GM12878 (cell line): ENCODE measurements around the gene GRAMD1A. TPM values are rescaled to one million over a fixed set of nuclear protein-coding genes. Genes with fewer than 3 reads are reported as not detected.

Source experiments
- ATAC-seq: fragments of 200-7000 bp; cut with Tn5 transposase; 3 replicates; pipeline ENCODE4 v1.9.1; 2020; ENCODE audit warnings: mild to moderate bottlenecking, moderate library complexity
- BruUV-seq: library from RNA; stranded (reverse); fragments of 400-500 nt; replicated peaks from 2 replicates; lab custom pipeline; 2021; lab: Mats Ljungman, UMichigan
- CTCF ChIA-PET: fragments of 300-600 bp; sonication (Branson Sonifier 250); formaldehyde crosslinking; extraction: SDS; loops from one replicate; lab custom pipeline; 2021; ENCODE audit warnings: inconsistent platforms; lab: Yijun Ruan, JAX
- POLR2A ChIA-PET: fragments of 350-600 bp; formaldehyde crosslinking; extraction: SDS; loops from one replicate; lab custom pipeline; 2021; ENCODE audit warnings: inconsistent platforms; lab: Charles Lee
- RAD21 ChIA-PET: fragments of 300-600 bp; sonication (Branson Sonifier 250); formaldehyde crosslinking; loops from one replicate; lab custom pipeline; 2023; ENCODE audit warnings: antibody characterized with exemption; ENCODE audit not compliant: unreplicated experiment; lab: Charles Lee
- SMC1A ChIA-PET: fragments of 300-600 bp; sonication (Branson Sonifier 250); formaldehyde crosslinking; loops from one replicate; lab custom pipeline; 2023; ENCODE audit not compliant: unreplicated experiment, uncharacterized antibody; lab: Charles Lee
- DNase-seq: peaks from one replicate; pipeline ENCODE4 v3.0.0-alpha.2; 2011; ENCODE audit warnings: low read depth, low spot score
- FAIRE-seq: peaks from 3 replicates; lab custom pipeline; 2011; peaks lifted over from hg19 to GRCh38; lab: Jason Lieb, UNC
- H2AFZ ChIP-seq: 2 replicates; pipeline ENCODE4 v1.6.0; 2011; ENCODE audit warnings: low read depth, low read length, control low read depth; ENCODE audit not compliant: control insufficient read depth
- H3K27ac ChIP-seq: 2 replicates; pipeline ENCODE4 v1.5.1; 2011; ENCODE audit warnings: control low read depth; ENCODE audit not compliant: control insufficient read depth, insufficient read depth
- H3K27me3 ChIP-seq, 2 experiments: replicated peaks in 1 of 2; 2 replicates each; pipeline versions ENCODE4 v1.6.0 to v1.6.1; 2011; ENCODE audit warnings: low read length in 1 of 2; ENCODE audit not compliant: control insufficient read depth in 2 of 2, insufficient read depth in 2 of 2
- H3K36me3 ChIP-seq, 2 experiments: 2 replicates each; pipeline ENCODE4 v1.5.1; 2011; ENCODE audit warnings: low read length in 1 of 2; ENCODE audit not compliant: control insufficient read depth in 2 of 2, insufficient read depth in 2 of 2
- H3K4me1 ChIP-seq: 2 replicates; pipeline ENCODE4 v1.6.1; 2011; ENCODE audit warnings: mild to moderate bottlenecking, low read length, moderate library complexity, mixed read lengths; ENCODE audit not compliant: control insufficient read depth, insufficient read depth
- H3K4me2 ChIP-seq: 2 replicates; pipeline ENCODE4 v1.6.0; 2011; ENCODE audit warnings: control low read depth; ENCODE audit not compliant: control insufficient read depth, insufficient read depth
- H3K4me3 ChIP-seq: fragments of 200-600 bp; sonication (generic); 2 replicates; pipeline ENCODE4 v1.5.1; 2016
- H3K79me2 ChIP-seq: 2 replicates; pipeline ENCODE4 v1.6.0; 2011; ENCODE audit warnings: low read length; ENCODE audit not compliant: control insufficient read depth, insufficient read depth
- H3K9ac ChIP-seq: 2 replicates; pipeline ENCODE4 v1.8.0; 2011; ENCODE audit warnings: low read length, control low read depth, mixed read lengths; ENCODE audit not compliant: control insufficient read depth, insufficient read depth
- H3K9me3 ChIP-seq: replicated peaks from 3 replicates; pipeline ENCODE4 v1.5.1; 2011; ENCODE audit warnings: mild to moderate bottlenecking, low read length; ENCODE audit not compliant: control insufficient read depth, insufficient read depth
- H4K20me1 ChIP-seq: 2 replicates; pipeline ENCODE4 v1.6.0; 2011; ENCODE audit not compliant: control insufficient read depth, insufficient read depth
- CBX5 ChIP-seq: sonication (generic); IDR thresholded peaks from 2 replicates; pipeline ENCODE4 v1.6.1; 2016; ENCODE audit warnings: low read depth, moderate library complexity, mild to moderate bottlenecking, inconsistent platforms
- EED ChIP-seq: sonication (generic); IDR thresholded peaks from 2 replicates; pipeline ENCODE4 v1.6.1; 2016; ENCODE audit warnings: antibody characterized with exemption, low read depth
- EZH2 ChIP-seq: IDR thresholded peaks from 2 replicates; pipeline ENCODE4 v1.6.1; 2012; ENCODE audit warnings: low read depth, mild to moderate bottlenecking, control low read depth, inconsistent platforms, low read length, borderline replicate concordance; ENCODE audit not compliant: control insufficient read depth
- HDGF ChIP-seq: fragments of 450-650 bp; IDR thresholded peaks from 2 replicates; pipeline ENCODE4 v1.6.1; 2016; ENCODE audit warnings: antibody characterized with exemption
- MTA3 ChIP-seq: IDR thresholded peaks from 2 replicates; pipeline ENCODE4 v1.6.1; 2012; ENCODE audit warnings: low read length, inconsistent platforms, borderline replicate concordance
- NBN ChIP-seq: fragments of 450-650 bp; IDR thresholded peaks from 2 replicates; pipeline ENCODE4 v1.6.1; 2016
- PKNOX1 ChIP-seq: fragments of 450-650 bp; IDR thresholded peaks from 2 replicates; pipeline ENCODE4 v1.6.1; 2016; ENCODE audit warnings: mild to moderate bottlenecking
- RELB ChIP-seq: fragments of 450-650 bp; IDR thresholded peaks from 2 replicates; pipeline ENCODE4 v1.6.1; 2017; ENCODE audit warnings: low read depth, mild to moderate bottlenecking, moderate library complexity
- SP1 ChIP-seq: IDR thresholded peaks from one replicate; pipeline ENCODE4 v1.6.1; 2011; ENCODE audit warnings: low read depth, low read length
- WGBS: methylation state at CpG from one replicate; pipeline ENCODE4 v1.1.6; 2016; ENCODE audit warnings: low lambda C conversion rate; ENCODE audit not compliant: insufficient replicate concordance, insufficient coverage; ENCODE audit errors: missing lambda C conversion rate; 5-methylcytosine and 5-hydroxymethylcytosine counted together
- in situ Hi-C: fragments of 300-500 bp; cut with MboI; formaldehyde crosslinking; loops from 9 replicates; pipeline ENCODE4 v1.14.3; 2018; ENCODE audit warnings: mixed read lengths
- intact Hi-C: fragments of 100-400 bp; cut with micrococcal nuclease; formaldehyde crosslinking; loops from one replicate; pipeline ENCODE4 v1.14.2; 2022; ENCODE audit not compliant: unreplicated experiment
- polyA plus RNA-seq, 11 experiments: library from polyadenylated mRNA; depleted of rRNA in 4 of 11; unstranded in 6 of 11; stranded (reverse) in 5 of 11; fragments of >200 nt; fragmentation: Nextera tagmentation in 4 of 11; fragmentation: Illumina TruSeq in 1 of 11; extraction: Ambion mirVana in 4 of 11; extraction: Trizol in 1 of 11; gene quantifications; 1 replicate in 1 of 11; 2 replicates in 10 of 11; pipeline versions ENCODE4 v1.2.1 to v1.2.3, GENCODE V29; 2011 to 2016; ENCODE audit warnings: inconsistent platforms in 2 of 11, missing spikeins in 2 of 11, low read depth in 1 of 11
- total RNA-seq, 4 experiments: library from RNA; depleted of rRNA in 3 of 4; stranded (reverse); fragments of >200 nt in 3 of 4; fragmentation: Illumina TruSeq in 1 of 4; extraction: Trizol in 1 of 4; gene quantifications; 2 replicates each; pipeline versions ENCODE4 v1.2.1 to v1.2.3, GENCODE V29; 2013 to 2021
- TF ChIP-seq, protein P1 (sequence below): fragments of 450-650 bp; formaldehyde crosslinking; IDR thresholded peaks from 2 replicates; pipeline ENCODE4 v1.4.0; 2020; ENCODE audit warnings: mild to moderate bottlenecking, moderate library complexity
- TF ChIP-seq, protein P2 (sequence below): IDR thresholded peaks from 2 replicates; pipeline ENCODE4 v1.6.1; 2012; ENCODE audit warnings: mild to moderate bottlenecking, low read depth, low read length
- TF ChIP-seq, protein P3 (sequence below): IDR thresholded peaks from 2 replicates; pipeline ENCODE4 v1.6.1; 2011; ENCODE audit warnings: low read depth, mild to moderate bottlenecking, low read length, moderate library complexity, borderline replicate concordance; ENCODE audit errors: extremely low read depth

GRAMD1A gene
- total and polyA plus RNA-seq, 10 of the 15 experiments (the other 5 are each of a cell fraction or from before 2014, with no cell fraction given) = 0.79 to 73.6 (median 35.3) TPM

DNA sequence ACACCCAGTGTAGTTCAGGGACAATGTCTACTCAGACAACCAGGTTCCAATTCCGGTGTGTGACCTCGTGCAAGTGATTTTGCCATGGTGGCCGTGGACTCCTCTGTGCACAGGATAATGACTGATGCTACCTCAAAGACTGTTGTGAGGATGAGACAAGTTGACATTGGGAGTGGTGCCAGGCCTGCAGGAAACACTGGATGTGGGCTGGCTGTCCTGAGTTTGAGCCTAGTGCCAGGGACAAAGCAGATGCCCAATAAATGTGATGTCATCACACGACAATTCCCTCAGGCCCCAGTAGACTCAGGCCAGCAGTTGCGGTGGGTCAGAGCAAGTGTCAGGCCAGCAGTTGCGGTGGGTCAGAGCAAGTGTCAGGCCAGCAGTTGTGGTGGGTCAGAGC is 24.0 kb downstream of the GRAMD1A start (continued):
- no peak for TF ChIP-seq SP1
- TF ChIP-seq PKNOX1 = no peak
- TF ChIP-seq, protein P1, sequence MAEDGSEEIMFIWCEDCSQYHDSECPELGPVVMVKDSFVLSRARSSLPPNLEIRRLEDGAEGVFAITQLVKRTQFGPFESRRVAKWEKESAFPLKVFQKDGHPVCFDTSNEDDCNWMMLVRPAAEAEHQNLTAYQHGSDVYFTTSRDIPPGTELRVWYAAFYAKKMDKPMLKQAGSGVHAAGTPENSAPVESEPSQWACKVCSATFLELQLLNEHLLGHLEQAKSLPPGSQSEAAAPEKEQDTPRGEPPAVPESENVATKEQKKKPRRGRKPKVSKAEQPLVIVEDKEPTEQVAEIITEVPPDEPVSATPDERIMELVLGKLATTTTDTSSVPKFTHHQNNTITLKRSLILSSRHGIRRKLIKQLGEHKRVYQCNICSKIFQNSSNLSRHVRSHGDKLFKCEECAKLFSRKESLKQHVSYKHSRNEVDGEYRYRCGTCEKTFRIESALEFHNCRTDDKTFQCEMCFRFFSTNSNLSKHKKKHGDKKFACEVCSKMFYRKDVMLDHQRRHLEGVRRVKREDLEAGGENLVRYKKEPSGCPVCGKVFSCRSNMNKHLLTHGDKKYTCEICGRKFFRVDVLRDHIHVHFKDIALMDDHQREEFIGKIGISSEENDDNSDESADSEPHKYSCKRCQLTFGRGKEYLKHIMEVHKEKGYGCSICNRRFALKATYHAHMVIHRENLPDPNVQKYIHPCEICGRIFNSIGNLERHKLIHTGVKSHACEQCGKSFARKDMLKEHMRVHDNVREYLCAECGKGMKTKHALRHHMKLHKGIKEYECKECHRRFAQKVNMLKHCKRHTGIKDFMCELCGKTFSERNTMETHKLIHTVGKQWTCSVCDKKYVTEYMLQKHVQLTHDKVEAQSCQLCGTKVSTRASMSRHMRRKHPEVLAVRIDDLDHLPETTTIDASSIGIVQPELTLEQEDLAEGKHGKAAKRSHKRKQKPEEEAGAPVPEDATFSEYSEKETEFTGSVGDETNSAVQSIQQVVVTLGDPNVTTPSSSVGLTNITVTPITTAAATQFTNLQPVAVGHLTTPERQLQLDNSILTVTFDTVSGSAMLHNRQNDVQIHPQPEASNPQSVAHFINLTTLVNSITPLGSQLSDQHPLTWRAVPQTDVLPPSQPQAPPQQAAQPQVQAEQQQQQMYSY (CRISPR knock-in tag) = no peak
- TF ChIP-seq EZH2 = no peak

DNA sequence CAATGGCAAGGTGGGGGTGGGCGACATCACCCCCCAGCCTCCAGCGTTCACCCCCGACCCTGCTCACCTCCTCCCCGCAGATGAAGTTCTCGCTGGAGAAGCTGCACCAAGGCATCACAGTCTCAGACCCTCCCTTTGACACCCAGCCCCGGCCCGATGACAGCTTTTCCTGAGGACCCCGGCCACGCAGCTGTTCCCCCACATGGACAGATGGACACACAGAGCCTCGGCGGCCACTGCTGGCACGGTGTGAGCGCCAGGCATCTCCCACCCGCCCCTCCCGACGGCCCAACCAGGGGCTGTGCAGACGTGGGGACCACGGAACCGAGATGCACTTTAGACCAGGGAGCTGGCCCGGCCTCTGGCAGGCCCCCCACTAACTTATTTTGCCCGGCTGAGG is 25.8 kb downstream of the GRAMD1A start:
- no peaks in the 10 kb centered on the region for H3K9me3 ChIP-seq
- intact Hi-C loops (no loop called here), in situ Hi-C loops (no loop called here)
- H3K27me3 ChIP-seq = peaks cover 0 to 1% of the 10 kb centered on the region in 2 experiments; a peak in 1 of 4 replicates
- FAIRE-seq (no peak), ATAC-seq (no peak), DNase-seq (no peak)
- ChIA-PET SMC1A (no interaction called here), RAD21 (interaction anchor here (0.5 kb wide), 1 partner anchor 42 kb away, joined by 3 read pairs; no protein-coding TSS in a partner anchor), POLR2A (no interaction called here), CTCF (interaction anchor here (0.8 to 1.6 kb wide), 4 partner anchors 12 to 53 kb away, joined by 3 to 4 read pairs (median 3); no protein-coding TSS in a partner anchor)
- H3K4me1 ChIP-seq = no peaks in the 10 kb centered on the region
- H3K27ac ChIP-seq = no peak overlapping the region
- no TSS peak for BruUV-seq
- peaks cover 3 to 25% of the 10 kb centered on the region in 2 experiments for H3K36me3 ChIP-seq
- H3K9ac ChIP-seq = no peak overlapping the region
- WGBS = 98% methylated on average over 15 of the region's 21 CpGs
- H3K79me2 ChIP-seq = no peaks in the 10 kb centered on the region
- H2AFZ ChIP-seq = no peak overlapping the region
- H3K4me2 ChIP-seq = no peak overlapping the region
- H4K20me1 ChIP-seq = no peaks in the 10 kb centered on the region
- H3K4me3 ChIP-seq = no peak overlapping the region
- TF ChIP-seq RELB = no peak
- TF ChIP-seq, protein P2, sequence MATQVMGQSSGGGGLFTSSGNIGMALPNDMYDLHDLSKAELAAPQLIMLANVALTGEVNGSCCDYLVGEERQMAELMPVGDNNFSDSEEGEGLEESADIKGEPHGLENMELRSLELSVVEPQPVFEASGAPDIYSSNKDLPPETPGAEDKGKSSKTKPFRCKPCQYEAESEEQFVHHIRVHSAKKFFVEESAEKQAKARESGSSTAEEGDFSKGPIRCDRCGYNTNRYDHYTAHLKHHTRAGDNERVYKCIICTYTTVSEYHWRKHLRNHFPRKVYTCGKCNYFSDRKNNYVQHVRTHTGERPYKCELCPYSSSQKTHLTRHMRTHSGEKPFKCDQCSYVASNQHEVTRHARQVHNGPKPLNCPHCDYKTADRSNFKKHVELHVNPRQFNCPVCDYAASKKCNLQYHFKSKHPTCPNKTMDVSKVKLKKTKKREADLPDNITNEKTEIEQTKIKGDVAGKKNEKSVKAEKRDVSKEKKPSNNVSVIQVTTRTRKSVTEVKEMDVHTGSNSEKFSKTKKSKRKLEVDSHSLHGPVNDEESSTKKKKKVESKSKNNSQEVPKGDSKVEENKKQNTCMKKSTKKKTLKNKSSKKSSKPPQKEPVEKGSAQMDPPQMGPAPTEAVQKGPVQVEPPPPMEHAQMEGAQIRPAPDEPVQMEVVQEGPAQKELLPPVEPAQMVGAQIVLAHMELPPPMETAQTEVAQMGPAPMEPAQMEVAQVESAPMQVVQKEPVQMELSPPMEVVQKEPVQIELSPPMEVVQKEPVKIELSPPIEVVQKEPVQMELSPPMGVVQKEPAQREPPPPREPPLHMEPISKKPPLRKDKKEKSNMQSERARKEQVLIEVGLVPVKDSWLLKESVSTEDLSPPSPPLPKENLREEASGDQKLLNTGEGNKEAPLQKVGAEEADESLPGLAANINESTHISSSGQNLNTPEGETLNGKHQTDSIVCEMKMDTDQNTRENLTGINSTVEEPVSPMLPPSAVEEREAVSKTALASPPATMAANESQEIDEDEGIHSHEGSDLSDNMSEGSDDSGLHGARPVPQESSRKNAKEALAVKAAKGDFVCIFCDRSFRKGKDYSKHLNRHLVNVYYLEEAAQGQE = no peak
- TF ChIP-seq, protein P3, sequence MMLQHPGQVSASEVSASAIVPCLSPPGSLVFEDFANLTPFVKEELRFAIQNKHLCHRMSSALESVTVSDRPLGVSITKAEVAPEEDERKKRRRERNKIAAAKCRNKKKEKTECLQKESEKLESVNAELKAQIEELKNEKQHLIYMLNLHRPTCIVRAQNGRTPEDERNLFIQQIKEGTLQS = no peak
- no peak for TF ChIP-seq MTA3
- TF ChIP-seq CBX5 = no peak
- no peak for TF ChIP-seq EED
- no peak for TF ChIP-seq HDGF
- TF ChIP-seq NBN = no peak
